Measurements from ENCODE around the gene IGFL1.
"Not testable (repeated sequence)": the region's sequence is repeated elsewhere in the genome, so short reads cannot be mapped to it uniquely, and the experiment has no call there.

Gene IGFL1

DNA sequence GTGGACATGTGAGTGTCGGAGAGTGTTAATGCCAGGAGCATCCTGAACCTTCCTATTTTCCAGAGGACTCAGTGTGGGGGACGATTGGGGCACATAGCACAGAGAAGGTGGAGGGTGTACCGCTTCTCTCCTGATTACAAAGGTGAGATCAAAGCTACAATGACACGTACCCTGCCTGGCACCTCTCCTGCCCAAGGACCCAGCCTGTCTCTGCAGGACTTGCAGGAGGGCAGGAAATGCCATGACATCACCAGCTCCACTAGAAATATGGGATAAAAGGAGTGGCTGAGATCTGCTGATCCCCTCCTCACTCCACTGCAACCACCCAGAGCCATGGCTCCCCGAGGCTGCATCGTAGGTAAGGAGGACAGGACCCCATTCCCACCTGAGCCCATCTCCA lies at the start of gene IGFL1:
Gene IGFL1, plus strand, starts transcription at position 301 of the 400 bp plus-strand sequence. Its CDS starts 33 bp downstream, at position 334.
- H3K4me3 ChIP-seq (ENCODE audit: control insufficient read depth, low read depth, low read length) = no peak within 1 kb of the TSS
- DNase-seq (ENCODE audit: low read depth) = no peak
- TF ChIP-seq, protein P1, sequence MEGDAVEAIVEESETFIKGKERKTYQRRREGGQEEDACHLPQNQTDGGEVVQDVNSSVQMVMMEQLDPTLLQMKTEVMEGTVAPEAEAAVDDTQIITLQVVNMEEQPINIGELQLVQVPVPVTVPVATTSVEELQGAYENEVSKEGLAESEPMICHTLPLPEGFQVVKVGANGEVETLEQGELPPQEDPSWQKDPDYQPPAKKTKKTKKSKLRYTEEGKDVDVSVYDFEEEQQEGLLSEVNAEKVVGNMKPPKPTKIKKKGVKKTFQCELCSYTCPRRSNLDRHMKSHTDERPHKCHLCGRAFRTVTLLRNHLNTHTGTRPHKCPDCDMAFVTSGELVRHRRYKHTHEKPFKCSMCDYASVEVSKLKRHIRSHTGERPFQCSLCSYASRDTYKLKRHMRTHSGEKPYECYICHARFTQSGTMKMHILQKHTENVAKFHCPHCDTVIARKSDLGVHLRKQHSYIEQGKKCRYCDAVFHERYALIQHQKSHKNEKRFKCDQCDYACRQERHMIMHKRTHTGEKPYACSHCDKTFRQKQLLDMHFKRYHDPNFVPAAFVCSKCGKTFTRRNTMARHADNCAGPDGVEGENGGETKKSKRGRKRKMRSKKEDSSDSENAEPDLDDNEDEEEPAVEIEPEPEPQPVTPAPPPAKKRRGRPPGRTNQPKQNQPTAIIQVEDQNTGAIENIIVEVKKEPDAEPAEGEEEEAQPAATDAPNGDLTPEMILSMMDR (IDR thresholded peaks at IDR 0.05; ENCODE audit: control insufficient read depth, insufficient read depth, low read depth, low read length, missing control alignments) = no peak

DNA sequence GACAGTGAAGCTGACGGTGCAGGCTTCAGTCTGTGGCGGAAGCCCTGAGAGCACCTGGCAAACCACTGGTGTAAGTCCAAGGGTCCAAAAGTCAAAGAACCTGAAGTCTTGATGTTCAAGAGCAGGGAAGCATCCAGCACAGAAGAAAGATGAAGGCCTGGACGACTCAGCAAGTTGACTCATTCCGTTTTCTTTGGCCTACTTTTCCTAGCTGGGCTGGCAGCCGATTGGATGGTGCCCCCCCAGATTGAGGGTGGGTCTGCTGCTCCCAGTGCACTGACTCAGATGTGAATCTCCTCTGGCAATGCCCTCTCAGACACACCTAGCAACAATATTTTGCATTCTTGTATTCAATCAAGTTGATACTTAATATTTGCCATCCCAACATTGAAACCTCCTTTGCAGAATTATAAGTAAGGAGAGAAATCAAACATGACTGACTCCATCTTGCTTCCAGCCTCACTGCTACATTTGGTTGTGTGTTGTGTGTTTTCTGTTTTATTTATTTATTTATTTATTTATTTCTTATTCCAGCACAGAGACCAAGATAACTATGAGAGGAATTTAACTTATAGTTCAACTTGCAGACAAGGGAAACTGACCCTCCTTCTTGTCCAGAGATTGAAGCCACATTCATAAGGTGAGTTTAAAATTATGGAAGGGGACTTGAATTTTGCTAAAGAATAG lies 48.7 kb upstream of the IGFL1 start:
- no peak for DNase-seq (ENCODE audit: low read depth)
- TF ChIP-seq, protein P1 (IDR thresholded peaks at IDR 0.05; ENCODE audit: control insufficient read depth, insufficient read depth, low read depth, low read length, missing control alignments) = no peak
- no peak overlapping the region for H3K4me3 ChIP-seq (ENCODE audit: control insufficient read depth, low read depth, low read length)

DNA sequence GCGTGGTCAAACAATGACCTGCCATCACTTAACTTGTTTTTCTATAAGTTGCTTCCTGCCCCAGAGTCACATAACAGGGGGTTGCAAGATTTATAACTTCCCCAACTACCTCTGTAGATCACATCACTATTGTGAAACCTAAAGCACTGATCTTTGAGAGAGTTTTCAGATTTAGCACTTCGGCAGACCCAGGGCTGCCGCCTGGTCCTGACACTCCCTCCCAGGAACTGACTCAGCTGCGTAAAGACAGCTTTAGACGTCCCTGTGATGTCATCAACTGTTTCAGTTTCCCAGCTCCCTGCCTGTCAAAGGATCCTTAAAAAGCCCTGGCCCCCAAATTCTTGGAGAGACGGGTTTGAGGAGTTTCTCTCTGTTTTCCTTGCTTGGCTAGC lies 48.2 kb upstream of the IGFL1 start:
- no peak for DNase-seq (ENCODE audit: low read depth)
- TF ChIP-seq, protein P1 (IDR thresholded peaks at IDR 0.05; ENCODE audit: control insufficient read depth, insufficient read depth, low read depth, low read length, missing control alignments) = no peak
- H3K4me3 ChIP-seq (ENCODE audit: control insufficient read depth, low read depth, low read length) = no peak overlapping the region

DNA sequence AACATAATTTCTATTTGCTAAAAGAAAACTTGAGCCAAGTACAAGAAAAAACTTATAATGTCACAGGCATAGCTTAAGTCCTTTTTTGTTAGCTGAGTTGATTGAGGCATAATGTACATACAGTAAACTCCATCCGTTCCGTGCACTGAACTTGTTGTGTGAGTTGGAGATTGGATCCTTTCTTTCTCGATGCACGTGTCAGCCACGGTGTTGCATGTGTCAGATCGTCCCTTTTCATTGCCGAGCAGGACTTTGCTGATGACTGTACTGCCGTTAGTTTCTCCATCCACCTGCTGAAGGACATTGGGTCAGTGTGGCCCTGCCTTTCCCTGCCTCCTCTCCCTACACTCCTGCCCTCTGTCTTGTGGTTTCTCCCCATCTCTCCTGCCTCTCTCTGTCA lies 47.1 kb upstream of the IGFL1 start:
- H3K4me3 ChIP-seq (ENCODE audit: control insufficient read depth, low read depth, low read length) = no peak overlapping the region
- TF ChIP-seq, protein P1 (IDR thresholded peaks at IDR 0.05; ENCODE audit: control insufficient read depth, insufficient read depth, low read depth, low read length, missing control alignments) = no peak
- DNase-seq (ENCODE audit: low read depth) = no peak

DNA sequence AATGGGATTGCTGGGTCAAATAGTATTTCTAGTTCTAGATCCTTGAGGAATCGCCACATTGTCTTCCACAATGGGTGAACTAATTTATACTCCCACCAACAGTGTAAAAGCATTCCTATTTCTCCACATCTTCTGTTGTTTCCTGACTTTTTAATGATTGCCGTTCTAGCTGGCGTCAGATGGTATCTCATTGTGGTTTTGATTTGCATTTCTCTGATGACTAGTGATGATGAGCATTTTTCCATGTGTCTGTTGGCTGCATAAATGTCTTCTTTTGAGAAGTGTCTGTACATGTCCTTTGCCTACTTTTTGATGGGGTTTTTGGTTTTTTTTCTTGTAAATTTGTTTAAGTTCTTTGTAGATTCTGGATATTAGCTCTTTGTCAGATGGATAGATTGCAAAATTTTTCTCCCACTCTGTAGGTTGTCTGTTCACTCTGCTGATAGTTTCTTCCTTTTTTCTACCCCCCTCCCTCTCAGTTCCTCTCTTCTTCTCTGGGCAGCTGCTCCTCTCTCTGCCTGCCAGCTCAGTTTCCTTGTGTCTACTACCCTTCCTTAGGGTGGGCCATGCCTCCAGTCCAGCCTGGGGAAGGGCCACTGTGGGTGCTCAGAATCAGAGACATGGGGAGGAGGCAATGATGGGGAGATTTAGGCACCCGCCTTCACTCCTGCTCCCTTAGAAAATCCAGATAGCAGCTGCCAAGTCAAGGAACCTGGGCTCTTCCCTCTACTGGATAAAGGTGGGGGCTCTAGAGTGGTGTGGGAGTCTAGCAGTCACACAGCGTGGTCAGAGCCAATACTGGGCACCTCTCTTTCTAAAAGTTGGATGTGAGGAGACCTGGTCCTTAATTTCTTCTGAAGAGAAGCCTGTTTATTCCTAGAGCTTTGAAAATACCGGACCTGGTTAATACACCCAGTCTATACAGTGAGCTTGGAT lies 44.5 kb upstream of the IGFL1 start:
- peak; percentile 18 for DNase-seq (ENCODE audit: low read depth)
- H3K4me3 ChIP-seq (ENCODE audit: control insufficient read depth, low read depth, low read length) = not testable (repeated sequence)

DNA sequence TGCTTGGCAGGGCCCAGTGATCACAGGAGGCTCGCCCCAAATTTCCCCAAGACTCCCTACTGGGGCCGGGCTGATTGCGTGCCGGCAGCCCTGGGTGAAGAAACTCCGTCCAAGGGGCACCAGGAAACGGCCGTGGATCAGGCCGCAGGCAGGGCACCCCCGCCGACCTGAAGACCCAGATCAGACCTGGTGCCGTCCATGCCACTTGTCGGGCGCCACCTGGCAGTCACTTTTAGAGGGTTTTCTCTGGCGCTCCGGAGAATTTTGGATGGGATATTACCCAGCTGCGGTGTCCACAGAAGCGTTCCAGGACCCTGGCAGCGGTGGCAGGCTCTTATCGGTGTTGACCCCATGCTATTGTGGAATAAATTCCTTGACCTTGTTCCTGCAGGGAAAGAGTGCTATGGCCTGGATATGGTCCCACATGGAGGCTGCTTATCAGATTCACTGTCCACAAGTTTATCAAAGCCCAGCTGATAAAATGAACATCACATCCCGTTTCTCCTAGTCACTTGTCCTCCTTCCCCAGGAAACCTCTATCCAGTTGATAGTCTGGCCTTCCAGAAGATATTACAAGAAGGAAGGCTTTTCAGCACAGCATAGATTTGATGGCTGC lies 43.3 kb upstream of the IGFL1 start:
- TF ChIP-seq, protein P1 (IDR thresholded peaks at IDR 0.05; ENCODE audit: control insufficient read depth, insufficient read depth, low read depth, low read length, missing control alignments) = no peak
- DNase-seq (ENCODE audit: low read depth) = no peak

DNA sequence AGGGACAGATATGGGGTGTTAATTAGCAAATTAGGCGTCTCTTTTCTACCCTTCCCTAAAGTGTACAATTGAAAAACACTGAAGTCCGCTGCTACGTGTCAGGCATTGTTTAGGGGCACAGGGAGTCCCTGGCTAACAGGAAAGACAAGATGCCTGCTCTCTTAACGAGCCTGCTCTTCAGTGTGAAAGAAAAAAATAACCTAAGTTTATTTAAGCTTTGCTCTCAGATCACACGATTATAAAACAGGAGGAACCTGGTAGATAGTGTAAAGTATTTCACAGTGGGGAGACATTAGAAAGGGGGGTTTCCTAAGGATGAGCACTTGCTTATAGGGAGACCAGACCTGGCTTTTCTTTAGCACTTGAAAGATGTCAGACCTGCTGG lies 42.8 kb upstream of the IGFL1 start:
- no peak overlapping the region for H3K4me3 ChIP-seq (ENCODE audit: control insufficient read depth, low read depth, low read length)
- DNase-seq (ENCODE audit: low read depth) = no peak
- TF ChIP-seq, protein P1 (IDR thresholded peaks at IDR 0.05; ENCODE audit: control insufficient read depth, insufficient read depth, low read depth, low read length, missing control alignments) = no peak

More for the DNA sequence above, 43.3 kb upstream of the IGFL1 start:
- H3K4me3 ChIP-seq (ENCODE audit: control insufficient read depth, low read depth, low read length) = no peak overlapping the region

Measured in AG09309 (cell line).